GM12878 (cell line): ENCODE results near the gene FRZB.

Source experiments
- CBX5 ChIP-seq: sonication (generic); IDR thresholded peaks from 2 replicates; pipeline ENCODE4 v1.6.1; 2016; ENCODE audit warnings: low read depth, moderate library complexity, mild to moderate bottlenecking, inconsistent platforms
- DPF2 ChIP-seq: fragments of 450-650 bp; IDR thresholded peaks from 2 replicates; pipeline ENCODE4 v1.6.1; 2017; ENCODE audit warnings: mild to moderate bottlenecking
- ETV6 ChIP-seq, 2 experiments: fragments of 450-650 bp in 1 of 2; IDR thresholded peaks in 1 of 2; conservative IDR thresholded peaks in 1 of 2; 2 replicates each; pipeline ENCODE4 v1.6.1; 2014; ENCODE audit warnings: antibody characterized with exemption in 1 of 2, borderline replicate concordance in 1 of 2, low read depth in 1 of 2, mild to moderate bottlenecking in 1 of 2, moderate library complexity in 1 of 2
- EZH2 ChIP-seq: IDR thresholded peaks from 2 replicates; pipeline ENCODE4 v1.6.1; 2012; ENCODE audit warnings: low read depth, mild to moderate bottlenecking, control low read depth, inconsistent platforms, low read length, borderline replicate concordance; ENCODE audit not compliant: control insufficient read depth
- FOXM1 ChIP-seq: IDR thresholded peaks from 2 replicates; pipeline ENCODE4 v1.6.1; 2012; ENCODE audit warnings: low read depth, mild to moderate bottlenecking, inconsistent platforms, low read length, moderate library complexity
- HDAC6 ChIP-seq: fragments of 200-600 bp; sonication (generic); IDR thresholded peaks from one replicate; pipeline ENCODE4 v1.8.0; 2017; ENCODE audit warnings: antibody characterized with exemption; ENCODE audit not compliant: unreplicated experiment
- MTA3 ChIP-seq: IDR thresholded peaks from 2 replicates; pipeline ENCODE4 v1.6.1; 2012; ENCODE audit warnings: low read length, inconsistent platforms, borderline replicate concordance
- POLR2A ChIP-seq: IDR thresholded peaks from 2 replicates; pipeline ENCODE4 v1.6.1; 2011; ENCODE audit warnings: low read depth, mild to moderate bottlenecking, low read length
- POLR2AphosphoS5 ChIP-seq: IDR thresholded peaks from 2 replicates; pipeline ENCODE4 v1.6.1; 2011; ENCODE audit warnings: mild to moderate bottlenecking, low read length, inconsistent platforms
- SIN3A ChIP-seq: IDR thresholded peaks from 2 replicates; pipeline ENCODE4 v1.6.1; 2012; ENCODE audit warnings: low read depth, low read length, improper control_type of control experiment
- TF ChIP-seq, protein P1 (sequence below), 3 experiments: IDR thresholded peaks in 2 of 3; conservative IDR thresholded peaks in 1 of 3; 2 replicates each; pipeline ENCODE4 v1.5.1; 2011; ENCODE audit warnings: low read depth in 3 of 3, low read length in 3 of 3, mild to moderate bottlenecking in 3 of 3, control low read depth in 2 of 3, moderate library complexity in 2 of 3, inconsistent platforms in 1 of 3, mixed read lengths in 1 of 3; ENCODE audit not compliant: control insufficient read depth in 2 of 3, insufficient read depth in 1 of 3; ENCODE audit errors: extremely low read depth in 1 of 3
- TF ChIP-seq, protein P2 (sequence below): IDR thresholded peaks from 2 replicates; pipeline ENCODE4 v1.6.1; 2012; ENCODE audit warnings: improper control_type of control experiment, low read depth, low read length; ENCODE audit not compliant: insufficient replicate concordance
- TF ChIP-seq, protein P3 (sequence below): IDR thresholded peaks from 2 replicates; pipeline ENCODE4 v1.6.1; 2012; ENCODE audit warnings: low read depth, low read length, improper control_type of control experiment

GRCh38 chr2:182885771-182886170, 19.3 kb upstream of the FRZB start:
- TF ChIP-seq DPF2 (no peak), POLR2AphosphoS5 (no peak), ETV6 (conservative IDR thresholded peaks at IDR 0.05 in 1 of 2, IDR thresholded peaks at IDR 0.05 in 1 of 2; ENCODE audit: borderline replicate concordance in 1 of 2, low read depth in 1 of 2) (no peak), SIN3A (no peak), EZH2 (no peak), HDAC6 (no peak), FOXM1 (no peak), MTA3 (no peak), CBX5 (no peak), POLR2A (no peak)
- TF ChIP-seq, protein P1, sequence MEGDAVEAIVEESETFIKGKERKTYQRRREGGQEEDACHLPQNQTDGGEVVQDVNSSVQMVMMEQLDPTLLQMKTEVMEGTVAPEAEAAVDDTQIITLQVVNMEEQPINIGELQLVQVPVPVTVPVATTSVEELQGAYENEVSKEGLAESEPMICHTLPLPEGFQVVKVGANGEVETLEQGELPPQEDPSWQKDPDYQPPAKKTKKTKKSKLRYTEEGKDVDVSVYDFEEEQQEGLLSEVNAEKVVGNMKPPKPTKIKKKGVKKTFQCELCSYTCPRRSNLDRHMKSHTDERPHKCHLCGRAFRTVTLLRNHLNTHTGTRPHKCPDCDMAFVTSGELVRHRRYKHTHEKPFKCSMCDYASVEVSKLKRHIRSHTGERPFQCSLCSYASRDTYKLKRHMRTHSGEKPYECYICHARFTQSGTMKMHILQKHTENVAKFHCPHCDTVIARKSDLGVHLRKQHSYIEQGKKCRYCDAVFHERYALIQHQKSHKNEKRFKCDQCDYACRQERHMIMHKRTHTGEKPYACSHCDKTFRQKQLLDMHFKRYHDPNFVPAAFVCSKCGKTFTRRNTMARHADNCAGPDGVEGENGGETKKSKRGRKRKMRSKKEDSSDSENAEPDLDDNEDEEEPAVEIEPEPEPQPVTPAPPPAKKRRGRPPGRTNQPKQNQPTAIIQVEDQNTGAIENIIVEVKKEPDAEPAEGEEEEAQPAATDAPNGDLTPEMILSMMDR (IDR thresholded peaks at IDR 0.05 in 2 of 3, conservative IDR thresholded peaks at IDR 0.05 in 1 of 3; ENCODE audit: control insufficient read depth in 2 of 3, extremely low read depth in 1 of 3, insufficient read depth in 1 of 3, low read depth in 3 of 3, low read length in 3 of 3) = no peak
- TF ChIP-seq, protein P2, sequence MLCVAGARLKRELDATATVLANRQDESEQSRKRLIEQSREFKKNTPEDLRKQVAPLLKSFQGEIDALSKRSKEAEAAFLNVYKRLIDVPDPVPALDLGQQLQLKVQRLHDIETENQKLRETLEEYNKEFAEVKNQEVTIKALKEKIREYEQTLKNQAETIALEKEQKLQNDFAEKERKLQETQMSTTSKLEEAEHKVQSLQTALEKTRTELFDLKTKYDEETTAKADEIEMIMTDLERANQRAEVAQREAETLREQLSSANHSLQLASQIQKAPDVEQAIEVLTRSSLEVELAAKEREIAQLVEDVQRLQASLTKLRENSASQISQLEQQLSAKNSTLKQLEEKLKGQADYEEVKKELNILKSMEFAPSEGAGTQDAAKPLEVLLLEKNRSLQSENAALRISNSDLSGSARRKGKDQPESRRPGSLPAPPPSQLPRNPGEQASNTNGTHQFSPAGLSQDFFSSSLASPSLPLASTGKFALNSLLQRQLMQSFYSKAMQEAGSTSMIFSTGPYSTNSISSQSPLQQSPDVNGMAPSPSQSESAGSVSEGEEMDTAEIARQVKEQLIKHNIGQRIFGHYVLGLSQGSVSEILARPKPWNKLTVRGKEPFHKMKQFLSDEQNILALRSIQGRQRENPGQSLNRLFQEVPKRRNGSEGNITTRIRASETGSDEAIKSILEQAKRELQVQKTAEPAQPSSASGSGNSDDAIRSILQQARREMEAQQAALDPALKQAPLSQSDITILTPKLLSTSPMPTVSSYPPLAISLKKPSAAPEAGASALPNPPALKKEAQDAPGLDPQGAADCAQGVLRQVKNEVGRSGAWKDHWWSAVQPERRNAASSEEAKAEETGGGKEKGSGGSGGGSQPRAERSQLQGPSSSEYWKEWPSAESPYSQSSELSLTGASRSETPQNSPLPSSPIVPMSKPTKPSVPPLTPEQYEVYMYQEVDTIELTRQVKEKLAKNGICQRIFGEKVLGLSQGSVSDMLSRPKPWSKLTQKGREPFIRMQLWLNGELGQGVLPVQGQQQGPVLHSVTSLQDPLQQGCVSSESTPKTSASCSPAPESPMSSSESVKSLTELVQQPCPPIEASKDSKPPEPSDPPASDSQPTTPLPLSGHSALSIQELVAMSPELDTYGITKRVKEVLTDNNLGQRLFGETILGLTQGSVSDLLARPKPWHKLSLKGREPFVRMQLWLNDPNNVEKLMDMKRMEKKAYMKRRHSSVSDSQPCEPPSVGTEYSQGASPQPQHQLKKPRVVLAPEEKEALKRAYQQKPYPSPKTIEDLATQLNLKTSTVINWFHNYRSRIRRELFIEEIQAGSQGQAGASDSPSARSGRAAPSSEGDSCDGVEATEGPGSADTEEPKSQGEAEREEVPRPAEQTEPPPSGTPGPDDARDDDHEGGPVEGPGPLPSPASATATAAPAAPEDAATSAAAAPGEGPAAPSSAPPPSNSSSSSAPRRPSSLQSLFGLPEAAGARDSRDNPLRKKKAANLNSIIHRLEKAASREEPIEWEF = no peak
- TF ChIP-seq, protein P3, sequence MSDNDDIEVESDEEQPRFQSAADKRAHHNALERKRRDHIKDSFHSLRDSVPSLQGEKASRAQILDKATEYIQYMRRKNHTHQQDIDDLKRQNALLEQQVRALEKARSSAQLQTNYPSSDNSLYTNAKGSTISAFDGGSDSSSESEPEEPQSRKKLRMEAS = no peak
